Activated T-cell treated with anti-CD3 and anti-CD28 coated beads for 4 hours (primary cell): ENCODE data around the gene KLHL18.
"Not testable (repeated sequence)": the region's sequence is repeated elsewhere in the genome, so short reads cannot be mapped to it uniquely, and the experiment has no call there.

ENCODE experiments used
- DNase-seq: peaks from one replicate; pipeline ENCODE4 v3.0.0-alpha.2; 2020

The KLHL18 gene

DNA sequence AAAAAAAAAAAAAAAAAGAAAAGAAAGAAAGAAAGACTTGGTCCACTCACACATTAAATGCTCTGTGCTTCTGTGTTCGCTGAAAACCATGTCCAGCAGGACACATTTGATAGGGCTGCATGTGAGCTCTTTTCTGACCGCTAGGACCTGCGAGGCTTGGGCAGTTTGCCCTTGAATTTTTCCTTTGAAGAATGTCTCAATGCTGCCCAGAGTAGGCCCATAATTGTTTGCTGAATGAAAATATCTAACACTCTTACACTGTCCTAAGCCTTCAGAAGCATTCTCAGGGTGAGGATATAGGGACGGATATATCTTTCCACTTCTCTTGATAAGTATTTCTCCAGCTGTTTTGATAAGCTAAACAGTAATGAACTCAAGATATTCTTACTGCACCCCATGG lies 6.2 kb upstream of the KLHL18 start:
- no peak for DNase-seq

DNA sequence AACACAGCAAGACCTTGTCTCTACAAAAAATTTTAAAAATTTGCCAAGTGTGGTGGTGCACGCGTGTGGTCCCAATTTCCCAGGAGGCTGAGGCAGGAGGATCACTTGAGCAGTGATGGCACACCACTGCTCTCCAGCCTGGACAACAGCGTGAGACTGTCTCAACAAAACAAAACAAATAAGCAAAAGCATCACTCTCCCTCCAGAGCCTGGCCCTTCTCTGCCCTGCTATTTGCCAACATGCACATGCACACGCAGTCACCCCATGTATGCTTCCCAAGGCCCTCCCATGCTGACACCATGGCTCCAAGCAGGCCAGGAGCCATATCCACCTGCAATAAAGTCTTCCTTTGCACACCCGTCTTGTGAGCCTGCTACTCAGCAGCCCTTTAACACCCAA lies 2.2 kb upstream of the KLHL18 start:
- DNase-seq, result no peak

DNA sequence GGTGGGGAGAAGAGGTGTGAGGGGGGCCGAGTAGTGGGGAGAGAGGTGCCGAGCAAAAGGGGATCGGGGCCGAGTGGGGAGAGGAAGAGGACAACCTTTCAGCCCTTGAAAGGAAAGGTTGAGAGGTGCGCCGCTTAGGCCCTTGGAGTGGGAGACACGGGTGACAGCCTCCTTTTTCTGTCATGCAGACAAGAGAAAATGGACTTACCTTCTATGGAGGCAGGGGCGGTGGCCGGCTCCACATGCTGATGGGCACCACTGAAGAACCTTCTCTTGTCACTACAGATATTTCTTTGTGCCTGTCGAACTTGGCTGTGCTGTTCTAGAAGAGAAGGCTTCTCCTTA lies 421 bp downstream of the KLHL18 start:
- DNase-seq, result no peak

DNA sequence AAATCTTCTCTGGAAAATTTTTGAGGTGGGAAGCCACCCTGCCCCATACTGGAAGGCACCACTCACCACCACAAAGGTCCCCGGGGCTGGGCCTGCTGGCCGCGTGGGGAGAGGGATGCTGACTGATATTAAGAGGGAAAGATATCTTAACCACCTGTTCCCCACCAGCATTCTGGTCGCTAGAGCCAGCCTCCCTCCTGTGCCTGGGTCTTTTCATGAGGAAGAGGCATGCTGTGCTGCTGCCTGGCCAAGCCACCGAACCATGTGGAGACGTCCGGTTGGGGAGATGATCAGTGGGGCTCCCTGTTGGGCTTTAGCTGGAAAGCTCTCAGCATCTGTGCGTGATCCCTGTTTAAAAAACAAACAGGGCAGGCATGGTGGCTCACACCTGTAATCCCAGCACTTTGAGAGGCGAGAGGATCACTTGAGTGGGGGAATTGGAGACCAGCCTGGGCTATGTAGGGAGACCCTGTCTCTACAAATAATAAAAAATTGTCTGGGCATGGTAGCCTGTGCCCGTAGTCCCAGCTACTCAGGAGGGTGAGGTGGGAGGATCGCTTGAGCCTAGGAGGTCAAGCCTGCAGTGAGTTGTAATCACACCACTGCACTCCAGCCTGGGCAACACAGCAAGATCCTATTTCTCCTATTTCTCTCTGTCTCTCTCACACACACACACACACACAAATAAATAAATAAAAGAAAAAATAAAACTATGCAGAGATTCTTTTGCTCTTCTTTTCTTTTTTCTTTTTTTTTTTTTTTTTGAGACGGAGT lies 1.0 kb downstream of the KLHL18 start:
- peak; percentile 0 for DNase-seq

DNA sequence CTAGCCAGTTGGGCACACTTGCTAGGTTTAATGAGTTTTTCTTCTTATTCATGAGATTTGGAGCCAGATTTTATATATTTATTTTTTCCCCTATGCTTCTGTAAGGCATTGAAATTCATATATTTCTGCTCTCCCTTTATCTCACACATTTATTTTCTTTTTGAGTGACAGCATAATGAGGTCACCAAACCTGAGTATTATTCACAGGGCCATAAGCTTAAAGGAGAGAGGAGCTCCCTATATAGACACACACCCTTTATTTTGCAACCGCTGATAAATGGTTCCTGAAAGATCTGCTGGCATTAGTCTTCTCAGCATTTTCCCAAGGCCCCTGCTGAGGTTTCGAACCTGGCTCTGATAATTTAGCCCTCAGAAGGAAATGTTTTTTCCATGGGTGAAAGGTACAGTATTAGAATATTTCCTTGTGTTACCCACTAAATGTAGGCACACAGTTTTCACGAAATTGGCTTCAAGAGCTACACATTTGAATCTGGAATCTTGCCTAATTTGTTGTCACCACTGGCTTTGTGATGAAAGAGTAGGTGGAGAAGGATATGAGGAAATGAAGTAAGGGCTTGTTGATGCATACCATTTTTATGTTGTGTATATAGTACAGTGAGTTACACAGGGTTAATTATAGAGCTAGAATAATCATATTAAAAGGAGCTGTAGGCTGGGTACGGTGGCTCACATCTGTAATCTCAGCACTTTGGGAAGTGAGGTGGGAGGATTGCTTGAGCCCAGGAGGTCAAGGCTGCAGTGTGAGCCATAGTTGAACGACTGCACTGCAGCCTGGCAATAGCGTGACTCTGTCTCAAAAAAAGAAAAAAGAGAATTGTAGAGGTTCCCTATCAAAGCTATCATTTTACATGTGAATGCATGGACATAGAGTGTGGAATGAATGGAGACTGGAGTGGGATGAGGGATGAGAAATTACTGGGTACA lies 6.5 kb downstream of the KLHL18 start:
- DNase-seq, result no peak

DNA sequence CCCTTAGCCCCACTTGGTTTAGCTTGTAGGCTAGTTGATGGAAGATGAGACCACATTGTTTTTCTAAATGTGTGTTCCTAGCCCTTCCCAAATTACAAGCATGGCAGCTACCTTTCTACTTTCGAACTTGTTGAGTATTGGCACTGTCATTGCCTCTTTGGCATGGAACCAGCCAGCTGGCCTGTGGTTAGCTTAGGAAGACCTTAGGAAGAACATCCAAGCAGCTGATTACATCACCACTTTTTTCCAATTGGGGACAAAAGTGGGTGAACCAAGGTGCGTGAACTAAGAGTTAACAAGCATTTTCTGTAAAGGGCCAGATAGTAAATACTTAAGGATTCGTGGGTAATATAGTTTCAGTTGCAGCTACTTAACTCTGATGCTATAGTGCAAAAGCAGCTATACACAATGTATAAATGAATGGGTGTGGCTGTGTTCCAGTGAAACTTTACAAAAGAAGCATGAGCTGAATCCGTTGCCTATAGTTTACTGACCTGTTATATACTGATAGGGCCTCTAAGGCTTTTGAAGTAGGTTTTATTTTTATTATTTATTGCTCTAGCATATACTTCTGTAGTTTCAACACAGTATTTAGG lies 8.5 kb downstream of the KLHL18 start:
- no peak for DNase-seq

DNA sequence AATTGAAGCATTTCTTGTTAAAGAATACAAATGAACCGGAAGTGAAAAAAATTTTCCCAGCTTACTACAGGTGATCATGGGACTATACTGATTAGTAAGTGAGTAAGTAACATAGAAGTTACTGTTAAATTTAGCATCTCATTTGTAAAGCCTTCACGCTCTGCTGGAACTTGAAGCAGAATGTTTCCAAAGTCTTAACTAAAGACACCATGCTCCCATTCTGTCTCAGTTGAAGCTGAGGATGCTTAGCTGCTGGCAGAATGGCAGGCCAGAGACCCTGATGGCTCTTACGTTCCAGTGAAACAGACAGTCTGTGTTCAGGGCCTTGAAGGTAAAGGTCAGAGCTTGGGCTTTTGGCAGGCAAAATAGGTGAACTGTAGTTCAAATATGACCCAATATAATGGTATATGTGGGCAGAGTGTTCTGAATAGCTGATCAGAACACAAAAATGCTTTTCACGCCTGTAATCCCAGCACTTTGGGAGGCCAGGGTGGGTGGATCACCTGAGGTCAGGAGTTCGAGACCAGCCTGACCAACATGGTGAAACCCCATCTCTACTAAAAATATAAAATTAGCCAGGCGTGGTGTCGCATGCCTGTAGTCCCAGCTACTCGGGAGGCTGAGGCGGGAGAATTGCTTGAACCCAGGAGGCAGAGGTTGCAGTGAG lies 9.1 kb downstream of the KLHL18 start:
- not testable (repeated sequence) for DNase-seq

DNA sequence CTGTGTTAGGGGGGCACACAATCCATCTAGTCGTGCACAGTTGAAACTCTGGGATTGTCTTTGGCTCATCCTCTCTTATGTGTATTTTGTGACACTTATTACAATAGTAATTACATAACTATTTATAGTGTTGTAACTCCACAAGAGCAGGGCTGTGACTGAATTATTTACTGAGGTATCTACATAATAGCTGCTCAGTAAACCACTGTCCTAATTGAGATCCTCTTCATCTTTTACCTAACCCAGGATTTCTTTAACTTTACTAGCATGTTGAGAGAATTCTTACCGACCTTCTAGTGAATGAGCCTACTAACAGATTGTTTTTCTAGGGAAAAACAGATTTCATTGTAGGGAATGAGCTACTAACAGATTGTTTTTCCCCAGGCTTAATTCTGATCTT lies 11.1 kb downstream of the KLHL18 start:
- no peak for DNase-seq

DNA sequence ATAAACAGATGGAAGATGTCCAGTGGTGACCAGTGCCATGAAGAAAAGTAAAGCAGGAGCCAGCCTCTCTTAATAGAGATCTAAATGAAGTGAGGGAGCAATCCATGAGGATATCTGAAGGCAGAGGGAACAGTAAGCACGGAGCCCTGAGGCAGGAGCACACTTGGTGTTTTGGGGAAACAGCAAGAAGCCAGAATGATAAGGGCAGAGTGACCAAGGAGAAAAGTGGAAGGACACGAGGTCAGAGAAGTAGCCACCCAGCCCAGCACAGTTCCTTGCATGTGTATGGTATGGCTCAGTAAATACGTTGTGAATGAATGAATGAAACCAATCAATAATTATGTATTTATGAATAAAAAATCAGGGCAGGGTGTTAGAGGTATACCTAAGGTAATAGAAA lies 11.6 kb downstream of the KLHL18 start:
- no peak for DNase-seq

DNA sequence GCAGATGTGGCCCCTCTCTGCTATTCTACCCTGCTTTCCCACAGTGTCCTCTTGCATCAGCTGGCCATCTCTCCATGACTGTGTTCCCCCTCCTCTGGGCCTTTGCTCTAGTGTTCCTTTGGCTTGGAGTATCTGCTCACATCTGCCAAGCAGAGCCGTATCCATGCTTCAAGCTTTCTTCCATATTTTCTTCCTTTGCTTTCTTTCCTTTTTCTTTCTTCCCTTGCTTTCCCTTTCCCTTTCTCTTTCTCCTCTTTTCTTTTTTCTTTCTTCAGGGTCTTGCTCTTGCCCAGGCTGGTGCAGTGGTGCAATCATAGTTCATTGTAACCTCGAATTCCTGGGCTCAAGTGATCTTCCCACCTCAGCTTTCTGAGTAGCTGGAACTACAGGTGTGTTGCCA lies 12.6 kb downstream of the KLHL18 start:
- DNase-seq, result no peak

DNA sequence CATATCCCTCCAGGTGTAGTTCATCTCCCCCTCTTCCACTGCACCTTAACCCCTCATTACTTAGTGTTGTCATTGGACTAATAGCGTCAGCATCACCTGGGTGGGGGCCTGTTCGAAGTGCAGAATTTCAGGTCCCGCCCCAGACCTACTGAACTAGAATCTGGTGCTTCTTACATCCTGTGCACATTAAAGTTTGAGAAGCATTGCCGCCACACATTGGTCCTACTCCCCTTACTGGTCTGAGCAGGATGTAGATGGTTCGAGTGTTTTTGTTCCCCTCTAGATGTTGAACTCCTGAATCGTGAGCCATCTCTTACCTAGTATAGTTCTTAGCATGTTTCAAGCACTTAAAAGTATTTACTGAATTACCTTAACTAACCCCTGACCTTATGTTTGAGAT lies 13.2 kb downstream of the KLHL18 start:
- DNase-seq, result no peak

DNA sequence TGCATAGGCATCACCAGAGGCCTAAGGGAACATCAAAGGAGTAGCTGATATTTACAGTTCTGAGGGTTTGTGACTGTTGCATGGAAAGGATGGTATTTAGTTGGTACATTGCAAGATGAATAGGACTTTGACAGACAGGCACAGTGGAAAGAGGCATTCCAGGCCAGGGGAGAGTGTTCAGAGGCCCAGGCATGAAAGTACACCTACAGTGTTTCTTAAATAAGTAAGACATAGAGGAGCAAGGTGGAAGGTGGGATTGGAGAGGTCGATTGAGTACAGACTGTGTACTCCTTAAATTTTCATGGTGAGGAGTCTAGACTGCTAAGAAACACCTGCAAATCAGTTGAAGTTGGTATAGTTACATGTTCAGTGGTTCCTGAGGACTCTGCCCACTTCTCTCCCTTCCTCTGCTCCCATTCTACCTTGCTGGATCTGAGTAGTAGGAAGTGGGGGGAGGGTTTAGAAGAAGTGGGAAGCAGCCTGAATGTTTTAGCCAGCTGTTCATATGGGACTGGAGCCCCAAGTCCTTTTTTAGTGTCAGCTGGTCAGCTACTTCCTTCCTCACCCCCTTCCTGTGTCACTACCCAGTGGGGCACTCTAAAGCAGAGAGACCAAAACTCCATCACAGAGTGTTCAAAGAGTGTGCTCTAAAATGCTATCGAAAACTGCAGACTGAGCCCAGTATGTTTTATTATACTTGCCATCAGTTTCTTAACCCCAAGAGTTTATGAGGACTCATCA lies 14.0 kb downstream of the KLHL18 start:
- no peak for DNase-seq

DNA sequence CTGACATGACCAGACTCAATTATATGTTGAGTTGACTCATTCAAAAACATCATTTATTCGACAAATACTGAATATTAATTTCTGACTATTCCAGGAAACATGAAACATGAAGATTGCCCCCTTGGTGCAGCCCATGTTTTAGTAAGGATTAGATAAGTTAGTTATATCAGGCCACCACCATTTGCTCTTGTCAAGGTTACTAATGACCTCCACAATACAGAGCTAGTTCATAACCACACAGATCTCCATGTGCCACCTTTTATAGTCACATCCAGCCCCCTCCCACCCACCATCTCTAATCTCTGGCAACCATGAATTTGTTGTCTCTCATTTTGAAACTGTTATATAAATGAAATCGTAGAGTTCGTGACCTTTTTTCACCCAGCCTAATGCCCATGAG lies 15.7 kb downstream of the KLHL18 start:
- no peak for DNase-seq

DNA sequence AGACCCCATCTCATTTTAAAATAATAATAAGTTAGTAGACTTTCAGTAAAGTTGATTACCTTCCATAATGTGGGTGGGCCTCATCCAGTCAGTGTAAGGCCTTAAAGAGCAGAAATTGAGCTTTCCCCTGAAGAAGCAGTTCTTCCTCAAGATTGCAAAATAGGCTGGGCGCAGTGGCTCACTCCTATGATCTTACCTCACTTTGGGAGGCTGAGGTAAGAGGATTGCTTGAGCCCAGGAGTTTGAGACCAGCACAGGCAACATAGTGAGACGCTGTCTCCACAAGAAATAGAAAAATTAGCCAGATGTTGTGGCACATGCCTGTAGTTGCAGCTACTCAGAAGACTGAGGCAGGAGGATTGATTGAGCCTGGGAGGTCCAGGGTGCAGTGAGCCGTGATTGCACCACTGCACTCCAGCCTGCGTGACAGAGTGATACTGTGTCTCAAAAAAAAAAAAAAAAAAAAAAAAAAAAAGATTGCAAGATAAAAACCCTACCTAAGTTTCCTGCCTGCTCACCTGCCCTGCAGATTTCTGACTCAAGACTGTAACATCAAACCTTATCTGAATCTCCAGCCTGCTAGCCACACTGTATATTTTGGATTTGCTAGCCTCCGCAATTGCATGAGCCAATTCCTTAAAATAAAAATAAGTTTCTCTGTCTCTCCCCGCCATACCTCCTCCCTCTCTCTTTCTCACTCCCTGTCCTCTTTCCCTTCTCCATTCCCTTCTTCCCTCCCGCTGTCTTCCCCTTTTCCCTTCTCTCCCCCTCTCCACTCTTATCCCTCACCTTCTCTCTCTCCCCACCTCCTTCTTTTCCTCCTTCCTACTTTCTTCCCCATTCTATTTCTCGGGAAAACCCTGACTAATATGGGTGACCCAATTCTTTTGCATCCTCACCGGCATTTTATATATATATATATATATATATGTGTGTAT lies 16.9 kb downstream of the KLHL18 start:
- no peak for DNase-seq

DNA sequence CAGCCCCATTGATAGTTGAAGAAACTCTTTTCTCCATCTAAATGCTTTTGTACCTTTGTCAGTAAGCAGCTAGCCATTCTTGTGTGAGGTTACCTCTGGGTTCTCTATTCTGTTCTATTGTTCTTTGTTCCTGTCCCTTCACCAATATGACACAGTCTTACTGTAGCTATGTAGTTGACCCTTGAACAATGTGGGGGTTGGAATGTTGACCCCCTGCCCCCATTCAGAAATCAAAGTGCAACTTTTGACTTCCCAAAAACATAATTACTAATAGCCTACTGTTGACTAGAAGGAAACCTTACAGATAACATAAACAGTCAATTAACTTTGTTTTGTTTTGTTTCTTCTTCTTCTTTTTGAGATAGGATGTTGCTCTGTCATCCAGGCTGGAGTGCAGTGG lies 18.7 kb downstream of the KLHL18 start:
- DNase-seq, result no peak

DNA sequence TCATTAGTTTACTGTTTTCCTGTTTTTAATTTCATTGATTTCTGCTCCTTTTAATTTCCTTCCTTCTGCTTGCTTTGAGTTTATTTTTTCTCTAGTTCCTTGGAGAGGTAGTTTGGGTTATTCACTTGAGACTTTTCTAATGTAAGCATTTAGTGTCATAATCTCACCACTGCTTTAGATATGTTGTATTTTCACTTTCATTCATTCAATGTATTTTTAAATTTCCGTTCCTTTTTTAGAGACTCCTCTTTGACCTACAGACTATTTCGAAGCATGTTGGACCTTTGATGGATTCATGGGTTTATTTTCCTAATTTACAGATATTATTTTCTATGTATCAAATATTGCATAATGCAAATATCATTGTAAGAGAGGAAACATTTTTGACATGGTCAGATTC lies 23.3 kb downstream of the KLHL18 start:
- no peak for DNase-seq

DNA sequence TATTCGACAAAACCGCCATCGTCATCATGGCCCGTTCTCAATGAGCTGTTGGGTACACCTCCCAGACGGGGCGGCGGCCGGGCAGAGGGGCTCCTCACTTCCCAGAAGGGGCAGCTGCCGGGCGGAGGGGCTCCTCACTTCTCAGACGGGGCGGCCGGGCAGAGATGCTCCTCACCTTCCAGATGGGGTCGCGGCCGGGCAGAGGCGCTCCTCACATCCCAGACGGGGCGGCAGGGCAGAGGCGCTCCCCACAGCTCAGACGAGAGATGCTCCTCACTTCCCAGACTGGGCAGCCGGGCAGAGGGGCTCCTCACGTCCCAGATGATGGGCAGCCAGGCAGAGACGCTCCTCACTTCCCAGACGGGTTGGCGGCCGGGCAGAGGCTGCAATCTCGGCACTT lies 26.5 kb downstream of the KLHL18 start:
- DNase-seq, result not testable (repeated sequence)

DNA sequence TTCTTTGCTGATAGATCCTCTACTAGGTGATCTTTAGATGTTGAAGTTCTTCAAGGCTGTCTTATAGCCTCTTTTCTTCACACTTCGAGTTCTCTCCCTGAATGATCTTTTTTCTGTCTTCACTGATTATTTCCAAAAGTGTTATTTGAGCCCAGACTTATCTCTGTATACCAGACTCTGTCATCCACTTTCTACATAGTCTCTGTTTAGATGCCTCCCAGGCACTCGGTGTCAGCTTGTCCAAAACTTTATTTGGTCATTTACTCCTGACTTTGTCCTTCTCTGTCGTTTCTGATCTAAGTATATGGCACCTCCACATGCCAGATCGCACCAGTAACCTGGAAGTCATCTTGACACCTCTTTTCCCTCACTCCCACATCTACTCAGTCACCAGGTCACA lies 27.6 kb downstream of the KLHL18 start:
- DNase-seq, result no peak

DNA sequence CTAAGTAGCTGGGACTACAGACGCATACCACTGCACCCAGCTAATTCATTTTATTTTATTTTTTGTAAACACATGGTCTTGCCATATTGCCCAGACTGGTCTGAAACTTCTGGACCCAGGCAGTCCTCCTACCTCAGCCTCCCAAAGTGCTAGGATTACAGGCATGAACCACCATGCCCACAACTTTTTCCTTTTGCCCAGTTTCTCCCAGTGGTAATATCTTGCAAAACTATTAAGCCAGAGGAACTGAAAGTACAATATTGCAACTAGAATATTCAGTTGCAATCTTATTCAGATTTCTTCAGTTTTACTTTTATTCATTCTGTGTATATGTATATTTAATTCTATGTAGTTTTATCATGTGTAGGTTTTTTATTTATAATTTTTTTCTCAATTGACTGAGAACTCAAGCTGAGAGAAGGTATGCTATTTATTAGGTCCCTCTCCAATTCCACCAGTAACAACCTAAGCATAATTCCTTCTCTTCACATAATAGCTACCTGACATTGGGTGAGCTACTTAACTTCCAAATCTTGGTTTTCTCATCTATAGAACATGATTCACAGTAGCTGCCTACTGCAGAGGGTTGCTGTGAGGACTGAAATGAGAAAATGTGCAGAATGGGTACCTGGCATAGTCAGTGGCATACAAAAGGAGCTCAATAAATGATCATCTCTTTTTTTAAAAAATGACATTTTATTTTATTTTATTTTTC lies 30.8 kb downstream of the KLHL18 start:
- no peak for DNase-seq

DNA sequence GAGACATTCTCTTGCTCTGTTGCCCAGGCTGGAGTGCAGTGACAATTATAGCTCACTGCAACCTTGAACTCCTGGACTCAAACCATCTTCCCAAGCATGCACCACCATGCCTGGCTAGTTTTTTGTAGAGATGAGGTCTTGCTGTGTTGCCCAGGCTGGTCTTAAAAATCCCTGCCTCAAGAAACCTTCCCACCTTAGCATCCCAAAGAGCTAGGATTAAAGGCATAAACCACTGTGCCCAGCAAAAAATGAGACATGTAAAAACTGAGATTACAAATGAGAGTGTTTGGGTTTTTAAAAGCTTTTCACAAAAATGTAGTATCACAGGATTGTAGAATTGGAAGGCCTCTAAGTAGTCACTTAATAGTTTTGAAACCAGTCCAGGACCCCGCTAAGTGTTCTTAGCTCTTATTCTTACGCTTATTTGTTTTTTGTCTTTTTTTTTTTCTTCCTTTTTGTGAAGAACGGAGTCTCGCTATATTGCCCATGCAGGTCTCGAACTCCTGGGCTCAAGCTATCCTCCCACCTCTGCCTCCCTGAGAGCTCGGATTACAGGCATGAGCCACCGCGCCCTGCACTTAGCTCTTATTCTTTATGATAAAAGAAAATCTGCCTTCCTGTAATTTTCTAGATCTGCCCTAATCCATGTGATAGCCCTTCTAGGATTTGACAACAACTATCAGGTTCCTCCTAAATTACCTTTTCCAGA lies 31.5 kb downstream of the KLHL18 start:
- no peak for DNase-seq
